Smooth muscle cell (in vitro differentiated cells): ENCODE data around the gene TRIM2. TPM values are rescaled to one million over a fixed set of nuclear protein-coding genes. Genes with fewer than 3 reads are reported as not detected.

Experiments used
- DNase-seq: peaks from one replicate; lab custom pipeline; 2025; ENCODE audit not compliant: unreplicated experiment; lab: John Stamatoyannopoulos, UW
- H2AFZ ChIP-seq: fragments of 200-600 bp; sonication (generic); 2 replicates; pipeline ENCODE4 v1.6.0; 2016; ENCODE audit warnings: antibody characterized with exemption, low read depth, mild to moderate bottlenecking
- H3F3A ChIP-seq: fragments of 200-600 bp; sonication (generic); 2 replicates; pipeline ENCODE4 v1.6.0; 2017; ENCODE audit warnings: antibody characterized with exemption, low read depth
- H3K27ac ChIP-seq: fragments of 200-600 bp; sonication (generic); 2 replicates; pipeline ENCODE4 v1.5.1; 2016; ENCODE audit warnings: low read depth, mild to moderate bottlenecking
- H3K27me3 ChIP-seq: fragments of 200-600 bp; sonication (generic); 2 replicates; pipeline ENCODE4 v1.6.1; 2016; ENCODE audit warnings: low read depth, mild to moderate bottlenecking
- H3K36me3 ChIP-seq: fragments of 200-600 bp; sonication (generic); 2 replicates; pipeline ENCODE4 v1.5.1; 2016; ENCODE audit warnings: low read depth
- H3K4me1 ChIP-seq: fragments of 200-600 bp; sonication (generic); 2 replicates; pipeline ENCODE4 v1.5.1; 2016; ENCODE audit warnings: low read depth
- H3K4me2 ChIP-seq: fragments of 200-600 bp; sonication (generic); 2 replicates; pipeline ENCODE4 v1.6.0; 2016; ENCODE audit warnings: mild to moderate bottlenecking
- H3K4me3 ChIP-seq: fragments of 200-600 bp; sonication (generic); 2 replicates; pipeline ENCODE4 v1.5.1; 2016; ENCODE audit warnings: mild to moderate bottlenecking
- H3K79me2 ChIP-seq: fragments of 200-600 bp; sonication (generic); 2 replicates; pipeline ENCODE4 v1.6.0; 2016; ENCODE audit warnings: low read depth, mild to moderate bottlenecking
- H3K9ac ChIP-seq: fragments of 200-600 bp; sonication (generic); 2 replicates; pipeline ENCODE4 v1.6.0; 2016; ENCODE audit warnings: low read depth
- H3K9me3 ChIP-seq: fragments of 200-600 bp; sonication (generic); replicated peaks from 2 replicates; pipeline ENCODE4 v1.5.1; 2016; ENCODE audit warnings: low read depth
- H4K20me1 ChIP-seq: fragments of 200-600 bp; sonication (generic); 2 replicates; pipeline ENCODE4 v1.6.0; 2016; ENCODE audit warnings: low read depth
- CTCF ChIP-seq: fragments of 200-600 bp; sonication (generic); IDR thresholded peaks from 2 replicates; pipeline ENCODE4 v1.5.1; 2017; ENCODE audit warnings: borderline replicate concordance, mild to moderate bottlenecking, antibody characterized with exemption; ENCODE audit not compliant: insufficient read depth, poor library complexity, severe bottlenecking
- WGBS: methylation state at CpG from one replicate; pipeline ENCODE4 v1.1.7; 2016; ENCODE audit warnings: low lambda C conversion rate; 5-methylcytosine and 5-hydroxymethylcytosine counted together
- polyA plus RNA-seq: library from polyadenylated mRNA; unstranded; fragments of >200 nt; fragmentation: Nextera tagmentation; extraction: Ambion mirVana; gene quantifications from 2 replicates; pipeline ENCODE4 v1.2.1, GENCODE V29; 2016
- total RNA-seq: library from RNA; depleted of rRNA; stranded (reverse); fragments of >200 nt; gene quantifications from 2 replicates; pipeline ENCODE4 v1.2.3, GENCODE V29; 2014

Gene TRIM2
- total and polyA plus RNA-seq, 2 experiments from 2014 or later = 9.1 to 33.4 TPM

- Histone ChIP-seq H3K27ac (no peak overlapping the region), H4K20me1 (no peaks in the 10 kb centered on the region), H3K4me3 (no peak overlapping the region), H3K79me2 (peaks cover 7% of the 10 kb centered on the region), H3K9me3 (no peaks in the 10 kb centered on the region), H3K4me2 (no peak overlapping the region), H2AFZ (no peak overlapping the region), H3K36me3 (no peaks in the 10 kb centered on the region), H3K4me1 (peaks cover 16% of the 10 kb centered on the region), H3F3A (peaks cover 8% of the 10 kb centered on the region), H3K9ac (no peak overlapping the region), H3K27me3 (no peaks in the 10 kb centered on the region)
- no peak for DNase-seq
- no peak for TF ChIP-seq CTCF
- 82% methylated on average over 3 of the region's 3 CpGs for WGBS
Observed at GRCh38 chr4:153218961-153219360, 14.7 kb downstream of the TRIM2 start.

DNA sequence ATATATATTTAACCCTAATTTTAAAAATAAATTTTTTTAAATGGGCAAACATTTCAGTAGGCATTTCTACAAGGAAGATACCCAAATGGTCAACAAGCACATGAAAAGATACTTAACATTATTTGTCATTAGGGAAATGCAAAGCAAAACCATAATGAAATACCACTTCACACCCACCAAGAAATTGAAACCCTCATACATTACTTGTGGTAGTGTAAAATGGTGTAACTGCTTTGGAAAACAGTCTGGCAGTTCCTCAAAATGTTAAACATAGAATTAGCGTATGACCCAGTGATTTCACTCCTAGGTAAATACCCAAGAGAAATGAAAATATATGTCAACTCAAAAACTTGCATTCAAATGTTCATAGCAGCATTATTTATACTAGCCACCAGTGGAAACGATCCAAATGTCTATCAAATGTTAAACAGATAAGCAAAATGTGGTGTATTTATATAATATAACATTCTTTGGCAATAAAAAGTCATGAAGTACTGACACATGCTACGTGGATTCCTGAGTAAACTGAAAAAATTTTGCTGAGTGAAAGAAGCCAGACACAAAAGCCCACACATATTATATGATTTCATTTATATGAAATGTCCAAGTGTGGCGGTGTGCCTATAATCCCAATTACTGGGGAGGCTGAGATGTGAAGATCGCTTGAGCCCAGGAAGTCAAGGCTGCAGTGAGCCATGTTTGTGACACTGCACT lies 16.6 kb downstream of the TRIM2 start:
- H3K36me3 ChIP-seq = no peaks in the 10 kb centered on the region
- 41% methylated on average over 5 of the region's 5 CpGs for WGBS
- H3K9me3 ChIP-seq = no peaks in the 10 kb centered on the region
- peaks cover 26% of the 10 kb centered on the region for H3K79me2 ChIP-seq
- DNase-seq = no peak
- peak overlapping the region; percentile 96 for H3K27ac ChIP-seq
- peak overlapping the region; percentile 60 for H3K9ac ChIP-seq
- H3K4me1 ChIP-seq = peaks cover 22% of the 10 kb centered on the region
- no peaks in the 10 kb centered on the region for H3K27me3 ChIP-seq
- H3K4me3 ChIP-seq = no peak overlapping the region
- H4K20me1 ChIP-seq = peaks cover 5% of the 10 kb centered on the region
- TF ChIP-seq CTCF = no peak
- peak overlapping the region; percentile 64 for H3K4me2 ChIP-seq
- H2AFZ ChIP-seq = no peak overlapping the region
- peaks cover 8% of the 10 kb centered on the region for H3F3A ChIP-seq

DNA sequence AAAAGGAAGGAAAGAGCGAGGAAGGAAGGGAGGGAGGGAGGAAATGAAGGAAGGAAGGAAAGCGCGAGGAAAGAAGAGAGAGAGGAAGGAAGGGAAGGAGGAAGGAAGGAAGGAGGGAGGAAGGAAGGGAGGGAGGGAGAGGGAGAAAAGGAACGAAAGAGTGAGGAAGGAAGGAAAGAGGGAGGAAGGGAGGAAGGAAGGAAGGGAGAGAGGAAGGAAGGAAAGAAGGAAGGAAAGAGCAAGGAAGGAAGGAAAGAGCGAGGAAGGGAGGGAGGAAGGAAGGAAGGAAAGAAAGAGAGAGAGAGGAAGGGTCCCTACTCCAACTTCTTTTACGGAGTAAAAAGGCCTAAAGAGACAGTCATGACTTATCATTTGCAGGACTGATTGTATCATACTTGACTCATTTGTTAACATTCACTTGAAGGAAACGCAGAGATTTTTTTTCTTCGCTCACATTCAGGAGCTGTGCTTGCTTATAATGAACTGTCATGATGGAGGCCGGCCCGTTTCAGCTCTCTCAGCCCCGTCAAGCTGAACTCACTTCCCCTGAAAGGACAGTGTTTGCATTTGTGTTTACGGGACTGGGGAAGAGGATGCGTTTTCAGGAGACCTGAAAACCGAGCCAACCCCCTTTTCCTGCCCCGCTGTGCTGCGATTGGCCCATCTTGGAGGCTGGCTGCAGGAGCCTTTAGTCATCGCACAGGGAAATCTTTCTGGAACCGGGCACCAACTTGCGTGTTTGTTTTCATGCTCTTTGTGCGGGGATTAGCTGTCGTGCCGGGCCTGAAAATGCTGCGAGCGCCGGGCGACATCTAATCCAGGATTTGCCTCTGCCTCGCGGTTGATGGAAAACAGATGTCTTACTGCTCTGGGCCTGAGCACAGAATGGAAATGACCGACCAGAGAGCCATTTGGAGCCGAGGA lies 17.8 kb downstream of the TRIM2 start:
- peak overlapping the region; percentile 90 for H3K9ac ChIP-seq
- H3K4me3 ChIP-seq = peak overlapping the region; percentile 71
- WGBS = 5% methylated on average over 27 of the region's 30 CpGs
- peaks cover 38% of the 10 kb centered on the region for H3K79me2 ChIP-seq
- peak overlapping the region; percentile 96 for H3K27ac ChIP-seq
- peaks cover 8% of the 10 kb centered on the region for H3F3A ChIP-seq
- H4K20me1 ChIP-seq = peaks cover 11% of the 10 kb centered on the region
- H3K9me3 ChIP-seq = no peaks in the 10 kb centered on the region
- no peaks in the 10 kb centered on the region for H3K27me3 ChIP-seq
- no peaks in the 10 kb centered on the region for H3K36me3 ChIP-seq
- H3K4me1 ChIP-seq = peaks cover 18% of the 10 kb centered on the region
- no peak for TF ChIP-seq CTCF
- DNase-seq = peak; percentile 68
- peak overlapping the region; percentile 96 for H3K4me2 ChIP-seq
- H2AFZ ChIP-seq = peak overlapping the region; percentile 89
